NCI-H2081 (cell line): ENCODE results near the gene RRAGA.
"Not testable (repeated sequence)": the region's sequence is repeated elsewhere in the genome, so short reads cannot be mapped to it uniquely, and the experiment has no call there.

ENCODE experiments used
- DNase-seq, 2 experiments: peaks; one replicate each; lab custom pipeline; 2025; lab: John Stamatoyannopoulos, UW

RRAGA gene

GRCh38 chr9:19048966-19049916, at the start of gene RRAGA:
Gene RRAGA, plus strand, starts transcription at chr9:19049427. Its CDS starts 233 bp downstream, at chr9:19049660.
- DNase-seq: peak; percentile 98

- DNase-seq: no peak
Measured at GRCh38 chr9:19000133-19000532, 49.1 kb upstream of the RRAGA start.

- no peak for DNase-seq
Measured at GRCh38 chr9:19009391-19009965, 39.7 kb upstream of the RRAGA start.

GRCh38 chr9:19018201-19018600, 31.0 kb upstream of the RRAGA start:
- no peak for DNase-seq

- DNase-seq: no peak
Measured at GRCh38 chr9:19020886-19021455, 28.3 kb upstream of the RRAGA start.

- DNase-seq: not testable (repeated sequence)
Measured at GRCh38 chr9:19021649-19022048, 27.6 kb upstream of the RRAGA start.

- no peak for DNase-seq
Measured at GRCh38 chr9:19022206-19022605, 27.0 kb upstream of the RRAGA start.

- DNase-seq: no peak
Measured at GRCh38 chr9:19023078-19023477, 26.1 kb upstream of the RRAGA start.

GRCh38 chr9:19026375-19026774, 22.9 kb upstream of the RRAGA start:
- no peak for DNase-seq

- DNase-seq: no peak
Measured at GRCh38 chr9:19027825-19028224, 21.4 kb upstream of the RRAGA start.

- DNase-seq: peak; percentile 66 to 77
Measured at GRCh38 chr9:19028835-19029451, 20.3 kb upstream of the RRAGA start.

- no peak for DNase-seq
Measured at GRCh38 chr9:19030899-19031298, 18.3 kb upstream of the RRAGA start.

GRCh38 chr9:19032406-19032805, 16.8 kb upstream of the RRAGA start:
- no peak for DNase-seq

GRCh38 chr9:19033015-19033414, 16.2 kb upstream of the RRAGA start, which contains the start of gene SAXO1:
Gene SAXO1, minus strand, starts transcription at chr9:19033209. Its CDS starts 301 bp downstream, at chr9:19032908.
- DNase-seq: no peak

GRCh38 chr9:19036611-19037010, 12.6 kb upstream of the RRAGA start:
- no peak for DNase-seq

- DNase-seq: peak; percentile 18 to 50
Measured at GRCh38 chr9:19049917-19050636, 850 bp downstream of the RRAGA start.

GRCh38 chr9:19050637-19051591, 1.7 kb downstream of the RRAGA start:
- no peak for DNase-seq

GRCh38 chr9:19057033-19057432, 7.8 kb downstream of the RRAGA start:
- no peak for DNase-seq

GRCh38 chr9:19074229-19074628, 25.0 kb downstream of the RRAGA start:
- no peak for DNase-seq

- DNase-seq: no peak
Measured at GRCh38 chr9:19074836-19075235, 25.6 kb downstream of the RRAGA start.

- DNase-seq: peak; percentile 12 to 42
Measured at GRCh38 chr9:19085295-19085694, 36.1 kb downstream of the RRAGA start.
